NCI-H774 (cell line): ENCODE results near the gene WDR46.
"Not testable (repeated sequence)": the region's sequence is repeated elsewhere in the genome, so short reads cannot be mapped to it uniquely, and the experiment has no call there.

Experiments used
- DNase-seq: peaks from one replicate; lab custom pipeline; 2025; lab: John Stamatoyannopoulos, UW

The WDR46 gene

GRCh38 chr6:33264015-33264414 is 25.0 kb downstream of the WDR46 start:
- no peak for DNase-seq

DNA sequence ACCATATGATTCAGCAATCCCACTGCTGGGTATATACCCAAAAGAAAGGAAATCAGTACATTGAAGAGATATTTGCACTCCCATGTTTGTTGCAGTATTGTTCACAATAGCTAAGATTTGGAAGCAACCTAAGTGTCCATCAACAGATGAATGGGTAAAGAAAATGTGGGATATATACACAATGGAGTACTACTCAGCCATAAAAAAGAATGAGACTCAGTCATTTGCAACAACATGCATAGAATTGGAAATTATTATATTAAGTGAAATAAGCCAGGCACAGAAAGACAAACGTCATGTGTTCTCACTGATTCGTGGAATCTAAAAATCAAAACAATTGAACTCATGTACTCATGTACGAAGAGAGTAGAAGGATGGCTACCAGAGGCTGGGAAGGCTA is 26.5 kb downstream of the WDR46 start:
- DNase-seq, result not testable (repeated sequence)

DNA sequence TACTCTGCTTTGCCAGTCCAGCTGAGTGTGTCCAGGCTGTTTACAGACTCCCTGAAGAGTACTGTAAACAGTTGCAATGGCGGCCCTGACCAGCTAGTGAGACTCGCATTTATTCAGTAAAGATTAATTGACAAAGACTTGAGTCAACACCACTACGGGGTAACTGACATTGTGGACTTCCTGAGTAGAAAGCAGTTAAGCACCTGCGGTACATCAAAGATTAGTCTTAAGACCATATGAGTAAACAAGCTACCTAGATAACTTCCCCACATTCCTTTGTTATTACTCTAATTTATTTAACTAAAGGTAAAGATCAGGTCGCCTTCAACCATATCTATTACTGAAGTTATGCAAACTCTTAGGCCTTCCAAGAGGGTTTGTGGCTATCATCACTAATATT is 30.0 kb downstream of the WDR46 start:
- no peak for DNase-seq

GRCh38 chr6:33254591-33254990 is 34.4 kb downstream of the WDR46 start:
- DNase-seq, result no peak

GRCh38 chr6:33252759-33253158 is 36.3 kb downstream of the WDR46 start:
- no peak for DNase-seq

- DNase-seq, result no peak
These were observed 37.5 kb downstream of the WDR46 start for GRCh38 chr6:33251395-33252012.

- DNase-seq, result no peak
These were observed 38.3 kb downstream of the WDR46 start for GRCh38 chr6:33250731-33251130.

DNA sequence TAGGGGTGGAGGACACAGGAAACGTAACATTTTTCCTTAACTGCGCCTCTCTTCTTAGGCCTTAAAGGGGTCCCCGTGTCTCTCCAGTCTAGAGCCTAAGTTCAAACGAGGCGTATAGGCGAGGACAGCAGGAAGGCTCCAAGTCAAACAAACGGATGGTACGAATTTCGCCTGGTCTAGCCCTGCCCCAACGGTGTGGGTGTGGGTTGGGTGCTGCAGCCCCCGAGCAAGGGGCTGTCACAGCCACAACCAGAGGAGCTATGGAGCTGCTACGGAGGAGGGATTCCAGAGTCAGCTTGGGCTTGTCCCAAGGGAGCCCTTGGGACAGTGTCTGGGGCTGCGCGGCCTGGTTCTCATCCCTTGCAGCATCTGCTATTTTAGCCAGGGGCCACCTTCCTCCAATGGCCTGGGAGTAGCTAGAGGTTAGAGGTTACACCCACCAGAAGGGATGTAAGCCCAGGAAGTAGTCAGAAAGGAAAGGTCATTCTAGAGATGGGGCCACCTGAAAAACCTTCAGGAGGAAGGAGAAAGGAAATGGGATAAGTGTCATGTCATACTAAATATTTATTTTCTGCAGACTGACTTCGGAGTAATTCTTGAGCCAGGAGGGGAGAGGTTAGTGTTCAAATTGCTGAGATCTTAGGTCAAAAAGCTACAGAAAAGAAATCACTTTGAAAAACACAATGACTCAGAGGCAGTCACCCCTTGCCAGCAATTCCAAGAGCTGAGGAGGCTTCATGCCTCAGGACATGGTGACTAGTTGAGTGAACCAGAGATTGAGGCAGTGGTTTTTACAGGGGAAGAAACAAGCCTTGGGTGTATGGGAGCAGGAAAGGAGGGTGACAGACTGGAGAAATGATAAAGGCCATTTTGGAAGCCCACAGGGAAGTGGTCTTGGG is 39.1 kb downstream of the WDR46 start:
- no peak for DNase-seq

GRCh38 chr6:33248932-33249731 is 39.9 kb downstream of the WDR46 start:
- peak; percentile 98 for DNase-seq

DNA sequence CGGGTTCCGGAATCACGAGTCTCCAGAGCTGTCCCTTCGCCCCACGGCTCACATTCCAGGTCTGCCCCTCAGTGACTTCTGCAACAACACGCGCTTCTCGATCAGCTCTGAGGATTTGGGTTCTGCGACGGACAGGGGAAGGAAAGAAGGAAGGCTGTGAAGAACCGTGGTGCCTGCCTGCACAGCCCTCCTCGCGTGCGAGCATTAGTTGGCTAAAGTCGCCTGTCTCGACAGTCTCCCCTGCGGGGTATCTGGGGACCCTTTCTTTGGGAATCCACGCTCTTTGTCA is 40.5 kb downstream of the WDR46 start:
- DNase-seq, result no peak

- DNase-seq, result peak; percentile 71
These were observed 40.9 kb downstream of the WDR46 start for GRCh38 chr6:33247977-33248642.

GRCh38 chr6:33243476-33243875 is 45.6 kb downstream of the WDR46 start:
- no peak for DNase-seq

DNA sequence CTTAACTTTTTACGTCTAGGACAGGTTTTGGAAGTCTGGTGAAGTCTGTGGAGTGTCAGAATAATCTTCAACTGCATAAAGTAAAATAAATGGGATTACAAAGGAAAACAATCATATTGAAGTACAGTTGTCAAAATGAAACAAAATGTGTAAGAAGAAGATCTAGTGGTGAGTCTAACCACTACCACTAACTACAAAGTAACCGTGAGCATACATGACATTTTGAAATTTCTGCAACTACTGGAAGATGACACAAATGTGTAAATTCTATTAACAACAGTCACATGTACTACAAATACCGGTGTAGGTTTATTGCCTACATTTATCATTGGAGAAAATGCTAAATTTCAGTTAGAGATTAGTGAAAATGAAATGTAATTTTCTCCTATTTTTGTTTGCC is 47.1 kb downstream of the WDR46 start:
- DNase-seq, result no peak

DNA sequence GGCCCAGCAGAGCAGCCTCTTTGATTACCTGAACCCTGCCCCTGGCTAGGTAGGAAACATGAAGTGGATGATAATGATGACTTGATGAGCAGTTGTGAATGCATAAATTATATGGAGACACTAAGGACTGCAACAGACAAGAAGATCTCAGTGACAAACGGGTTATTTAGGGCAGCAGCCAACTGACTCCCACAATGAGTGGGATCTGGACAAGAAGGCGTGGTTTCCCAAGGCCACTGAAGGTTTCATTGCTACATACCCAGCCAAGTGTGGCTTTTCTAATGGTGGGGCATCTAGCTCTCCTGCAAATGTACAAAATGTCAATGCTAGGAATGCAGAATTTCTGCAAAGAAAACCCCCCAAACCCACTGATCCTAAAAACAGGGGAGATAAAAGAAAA is 51.3 kb downstream of the WDR46 start:
- no peak for DNase-seq

DNA sequence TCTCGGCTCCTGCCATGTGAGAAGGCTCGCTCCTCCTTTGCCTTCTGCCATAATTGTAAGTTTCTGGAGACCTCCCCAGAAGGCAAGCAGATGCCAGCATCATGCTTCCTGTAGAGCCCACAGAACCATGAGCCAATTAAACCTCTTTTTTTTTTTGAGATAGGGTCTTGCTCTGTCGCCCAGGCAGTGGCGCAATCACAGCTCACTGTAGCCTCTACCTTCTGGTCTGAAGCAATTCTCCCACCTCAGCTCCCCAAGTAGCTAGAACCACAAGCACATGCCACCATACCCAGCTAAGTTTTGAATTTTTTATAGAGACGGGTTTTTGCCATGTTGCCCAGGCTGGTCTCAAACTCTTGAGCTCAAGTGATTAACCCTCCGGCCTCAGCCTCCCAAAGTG is 52.2 kb downstream of the WDR46 start:
- no peak for DNase-seq

- DNase-seq, result no peak
These were observed 52.7 kb downstream of the WDR46 start for GRCh38 chr6:33236328-33236727.

- no peak for DNase-seq
These were observed 53.8 kb downstream of the WDR46 start for GRCh38 chr6:33235221-33235634.
